GM18508 (cell line): ENCODE results near the gene CFAP54.
"Not testable (repeated sequence)": the region's sequence is repeated elsewhere in the genome, so short reads cannot be mapped to it uniquely, and the experiment has no call there.

ENCODE experiments used
- ATAC-seq: cut with Tn5 transposase; IDR thresholded peaks from one replicate; pipeline ENCODE4 v1.9.1; 2021; ENCODE audit warnings: moderate number of reproducible peaks; ENCODE audit not compliant: insufficient read depth, unreplicated experiment

CFAP54 gene, protein sequence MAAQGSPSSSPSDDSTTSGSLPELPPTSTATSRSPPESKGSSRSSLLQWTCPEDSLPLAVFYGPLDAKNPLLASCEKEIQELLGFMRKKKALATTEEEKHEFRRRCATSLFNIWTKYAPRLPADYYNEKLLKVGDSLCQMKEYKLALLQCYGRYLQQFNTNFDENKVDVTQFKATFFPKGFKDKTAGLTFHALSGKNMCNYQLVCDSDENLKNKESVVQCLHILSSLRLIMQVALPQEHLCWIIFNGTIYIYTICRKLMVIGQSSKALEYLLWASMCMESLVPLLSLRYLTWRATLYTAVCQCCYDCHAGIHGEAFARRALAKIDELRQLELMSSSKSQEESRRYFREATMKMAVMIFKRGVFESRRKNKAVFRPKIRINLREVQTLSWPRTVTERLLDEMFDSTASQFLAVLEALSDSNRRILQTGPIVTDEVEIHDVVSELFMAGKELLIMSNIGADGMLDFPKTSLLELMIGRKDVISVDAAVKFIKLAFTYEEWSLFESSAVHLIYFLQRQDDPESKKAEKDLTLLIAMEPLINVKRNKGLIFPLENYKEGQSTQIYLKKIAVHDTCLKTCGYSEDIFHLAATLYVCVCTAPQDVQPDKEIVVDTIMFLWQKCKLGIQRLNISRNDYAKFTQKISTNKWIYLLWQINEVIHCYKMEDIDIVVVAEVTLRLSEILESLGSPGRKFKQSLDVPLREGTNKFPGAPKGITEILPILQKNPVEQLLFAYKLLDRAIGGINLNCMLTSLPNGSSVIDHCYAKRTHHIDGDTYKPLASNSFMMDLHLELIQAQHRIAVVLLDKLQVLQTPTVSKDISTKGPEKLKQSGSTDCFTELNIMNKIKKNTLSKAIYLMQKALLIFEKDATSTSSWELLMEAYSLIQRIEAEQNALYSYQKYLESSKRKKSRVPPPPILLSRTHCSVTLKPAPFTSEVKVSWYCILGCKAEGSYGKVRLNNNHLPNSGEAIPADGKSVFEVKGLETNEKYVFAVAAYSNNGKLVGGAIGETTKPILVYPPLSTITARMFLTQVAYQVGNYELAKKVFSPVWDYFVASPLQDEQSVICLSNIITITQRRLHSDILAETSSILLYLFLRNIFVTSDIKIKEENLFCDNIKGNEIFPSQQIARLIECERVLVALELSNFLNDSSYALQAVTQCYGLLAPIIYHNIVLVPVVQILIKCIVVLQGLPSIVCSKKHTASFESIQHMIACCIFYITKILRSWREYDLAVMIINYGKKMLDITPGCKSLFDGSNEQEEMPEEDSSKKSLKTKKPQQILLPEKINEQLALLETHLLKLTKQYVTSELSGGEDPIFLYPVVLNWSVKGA (N-terminal part only)

DNA sequence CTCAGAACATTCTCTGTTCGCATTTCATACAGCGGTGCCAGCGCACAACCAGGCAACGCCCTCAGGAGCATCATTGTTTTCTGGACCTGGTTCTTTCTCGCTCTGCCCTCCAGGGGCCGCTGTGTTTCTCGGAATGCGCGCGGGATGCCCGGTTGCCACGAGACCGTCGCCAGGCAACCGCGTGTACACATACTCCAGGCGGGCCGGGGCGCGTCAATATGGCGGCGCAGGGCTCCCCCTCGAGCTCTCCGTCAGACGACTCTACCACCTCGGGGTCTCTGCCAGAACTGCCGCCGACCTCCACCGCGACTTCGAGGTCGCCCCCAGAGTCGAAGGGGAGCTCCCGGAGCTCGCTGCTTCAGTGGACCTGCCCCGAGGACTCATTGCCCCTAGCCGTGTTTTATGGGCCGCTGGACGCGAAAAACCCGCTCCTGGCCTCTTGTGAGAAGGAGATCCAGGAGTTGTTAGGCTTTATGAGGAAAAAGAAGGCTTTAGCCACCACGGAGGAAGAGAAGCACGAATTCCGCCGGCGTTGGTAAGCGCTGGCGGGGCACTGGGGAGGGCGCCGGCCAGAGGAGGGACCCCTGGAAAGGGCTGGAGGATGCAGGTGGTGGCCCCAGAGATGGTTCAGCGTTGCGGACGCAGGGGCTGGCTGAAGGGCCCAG, at the start of gene CFAP54:
TSS of gene CFAP54 (plus strand) at position 186 of the 665 bp plus-strand sequence. CDS start at position 219, 33 bp downstream.
- peak; percentile 91 for ATAC-seq

- no peak for ATAC-seq
Observed at GRCh38 chr12:96441816-96442215, 47.6 kb upstream of the CFAP54 start.

- ATAC-seq, result no peak
Observed at GRCh38 chr12:96442906-96443305, 46.5 kb upstream of the CFAP54 start.

GRCh38 chr12:96444399-96444798, 45.0 kb upstream of the CFAP54 start:
- ATAC-seq, result no peak

GRCh38 chr12:96445691-96446583, 43.4 kb upstream of the CFAP54 start:
- ATAC-seq, result peak; percentile 91

- no peak for ATAC-seq
Observed at GRCh38 chr12:96447256-96447655, 42.1 kb upstream of the CFAP54 start.

DNA sequence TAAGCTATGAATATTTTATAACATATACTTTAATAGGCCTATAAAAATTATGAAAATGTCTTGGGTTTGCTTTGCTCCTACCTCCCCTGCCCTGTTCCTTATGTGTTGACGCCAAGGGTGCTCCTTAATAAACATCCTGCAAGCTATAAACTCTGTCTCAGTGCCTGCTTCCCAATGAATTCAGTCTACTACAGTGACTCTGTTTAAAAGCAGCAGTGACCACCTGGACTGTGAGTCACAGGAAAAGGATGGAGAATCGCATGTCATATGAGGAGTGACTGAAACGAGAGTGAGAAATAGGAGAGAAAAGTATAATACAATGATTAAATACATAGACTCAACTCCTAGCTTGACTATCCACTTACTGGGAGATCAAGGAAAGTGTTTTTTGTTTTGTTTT, 41.1 kb upstream of the CFAP54 start:
- no peak for ATAC-seq

DNA sequence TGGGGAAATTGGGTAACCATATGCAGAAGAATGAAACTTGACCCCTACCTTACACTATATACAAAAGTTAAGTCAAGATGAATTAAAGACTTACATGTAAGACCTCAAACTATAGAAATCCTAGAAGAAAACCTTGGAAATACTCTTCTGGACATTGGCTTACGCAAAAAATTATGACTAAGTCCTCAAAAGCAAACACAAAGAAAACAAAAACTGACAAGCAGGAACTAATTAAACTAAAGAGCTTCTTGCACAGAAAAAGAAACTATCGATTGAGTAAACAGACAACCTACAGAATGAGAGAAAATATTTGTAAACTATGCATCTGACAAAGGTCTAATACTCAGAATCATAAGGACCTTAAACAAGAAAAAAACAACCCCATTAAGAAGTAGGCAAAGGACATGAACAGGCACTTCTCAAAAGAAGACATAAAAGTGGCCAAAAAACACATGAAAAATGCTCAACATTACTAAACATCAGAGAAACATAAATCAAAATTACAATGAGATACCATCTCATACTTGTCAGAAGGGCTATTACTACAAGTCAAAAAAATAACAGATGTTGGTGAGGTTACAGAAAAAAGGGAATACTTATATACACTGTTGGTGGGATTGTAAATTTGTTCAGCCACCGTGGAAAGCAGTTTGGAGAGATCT, 37.0 kb upstream of the CFAP54 start:
- ATAC-seq, result no peak

GRCh38 chr12:96454396-96454795, 35.0 kb upstream of the CFAP54 start:
- ATAC-seq, result no peak

DNA sequence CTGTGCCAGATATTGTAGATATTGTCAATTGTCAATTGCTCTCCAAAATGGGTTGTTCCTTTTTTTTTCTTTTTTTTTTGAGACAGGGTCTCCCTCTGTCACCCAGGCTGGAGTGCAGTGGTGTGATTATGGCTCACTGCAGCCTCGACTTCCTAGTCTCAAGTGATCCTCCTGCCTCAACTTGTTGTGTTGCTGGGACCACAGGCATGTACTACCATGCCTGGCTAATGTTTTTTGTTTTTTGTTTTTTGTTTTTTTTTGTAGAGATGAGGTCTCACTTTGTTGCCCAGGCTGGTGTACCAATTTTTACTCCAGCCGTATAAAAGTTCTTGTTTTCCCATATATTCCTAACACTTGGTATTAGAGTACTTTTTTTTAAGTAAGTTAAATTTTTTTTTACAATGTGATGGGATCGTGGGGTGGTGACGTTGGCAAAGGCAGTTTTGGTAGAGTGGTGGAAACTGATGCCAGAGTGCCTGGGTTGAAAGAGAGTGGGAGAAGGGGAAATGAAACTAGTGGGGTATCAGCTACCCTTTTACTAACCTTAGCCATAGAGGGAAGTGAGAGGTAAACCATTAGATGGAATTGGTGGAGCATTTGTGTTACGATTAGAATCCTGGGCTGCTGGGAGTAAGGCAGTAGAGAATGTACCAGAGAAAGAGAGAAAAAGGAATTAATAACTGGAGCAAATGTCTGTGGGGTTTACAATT, 33.0 kb upstream of the CFAP54 start:
- peak; percentile 87 for ATAC-seq

- ATAC-seq, result no peak
Observed at GRCh38 chr12:96457191-96457930, 32.0 kb upstream of the CFAP54 start.

DNA sequence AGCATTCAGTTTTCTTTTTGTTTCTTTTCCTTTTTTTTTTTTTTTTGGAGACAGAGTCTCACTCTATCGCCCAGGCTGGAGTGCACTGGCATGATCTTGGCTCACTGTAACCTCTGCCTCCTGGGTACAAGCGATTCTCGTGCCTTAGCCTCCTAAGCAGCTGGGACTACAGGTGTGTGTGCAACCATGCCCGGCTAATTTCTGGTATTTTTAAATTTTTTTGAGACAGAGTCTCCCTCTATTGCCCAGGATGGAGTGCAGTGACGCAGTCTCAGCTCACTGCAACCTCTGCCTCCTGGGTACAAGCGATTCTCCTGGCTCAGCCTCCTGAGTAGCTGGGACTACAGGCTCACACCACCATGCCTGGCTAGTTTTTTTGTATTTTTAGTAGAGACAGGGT, 30.1 kb upstream of the CFAP54 start:
- not testable (repeated sequence) for ATAC-seq

- ATAC-seq, result no peak
Observed at GRCh38 chr12:96462571-96463280, 26.7 kb upstream of the CFAP54 start.

DNA sequence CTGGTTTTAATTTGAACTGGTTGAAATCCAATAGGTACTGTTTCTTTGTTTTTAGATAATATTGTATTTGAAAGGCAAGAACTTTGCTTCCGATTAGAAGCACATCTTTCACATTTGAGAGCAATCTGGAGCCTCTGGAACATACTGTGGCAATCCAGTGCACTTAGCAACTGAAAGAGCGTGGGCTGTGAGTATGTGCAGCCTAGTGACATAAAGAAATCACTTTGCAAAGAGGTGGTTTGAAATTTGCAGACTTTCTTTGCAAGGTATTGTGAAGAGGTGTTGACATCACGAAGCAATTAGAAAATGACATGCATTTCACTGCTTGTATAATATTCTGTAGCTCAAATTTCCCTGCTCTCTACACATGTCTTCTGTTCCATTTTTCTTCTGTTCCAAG, 23.5 kb upstream of the CFAP54 start:
- ATAC-seq, result no peak

- no peak for ATAC-seq
Observed at GRCh38 chr12:96466939-96467751, 22.2 kb upstream of the CFAP54 start.
